ENCODE measurements around the gene TALDO1.
"Not testable (repeated sequence)": the region's sequence is repeated elsewhere in the genome, so short reads cannot be mapped to it uniquely, and the experiment has no call there.

TALDO1 gene

DNA sequence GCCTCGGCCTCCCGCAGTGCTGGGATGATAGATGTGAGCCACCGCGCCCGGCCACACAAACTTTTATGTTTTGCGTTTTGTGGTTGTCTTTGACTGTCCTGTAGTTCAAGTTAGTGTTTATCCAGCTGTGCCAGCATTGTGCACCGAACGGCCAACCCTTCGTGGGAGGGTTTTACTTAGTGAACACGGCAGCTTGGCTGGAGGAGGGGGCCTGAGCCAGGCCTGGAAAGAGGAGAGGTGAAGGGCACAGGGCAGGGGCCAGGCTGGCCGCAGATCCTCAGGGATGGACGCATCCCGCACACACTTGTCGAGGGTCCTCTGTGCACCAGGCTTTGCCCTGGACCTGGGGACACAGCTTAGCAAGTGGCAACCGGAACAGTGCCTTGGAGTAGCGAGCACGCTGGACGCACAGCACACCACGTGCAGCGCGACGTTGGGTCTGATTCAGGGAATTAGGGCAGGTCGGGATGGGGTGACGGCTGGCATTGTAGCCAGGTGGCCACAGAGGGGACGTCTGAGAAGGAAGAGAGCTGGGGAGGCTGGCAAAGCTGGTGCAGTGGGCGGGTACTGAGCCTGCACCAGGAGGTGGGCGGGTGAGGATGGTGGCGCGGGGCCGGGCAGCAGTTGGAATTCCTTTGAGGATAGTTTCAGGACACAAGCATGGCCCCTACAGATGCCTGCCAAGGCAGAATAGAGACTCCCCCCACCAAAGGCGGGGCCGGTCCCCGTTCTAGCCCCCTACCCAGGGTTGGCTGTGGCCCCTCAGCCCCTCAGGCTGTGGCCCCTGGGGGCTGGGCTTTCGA lies 27.8 kb upstream of the TALDO1 start:
- DNase-seq (ENCODE audit: low spot score): no peak

DNA sequence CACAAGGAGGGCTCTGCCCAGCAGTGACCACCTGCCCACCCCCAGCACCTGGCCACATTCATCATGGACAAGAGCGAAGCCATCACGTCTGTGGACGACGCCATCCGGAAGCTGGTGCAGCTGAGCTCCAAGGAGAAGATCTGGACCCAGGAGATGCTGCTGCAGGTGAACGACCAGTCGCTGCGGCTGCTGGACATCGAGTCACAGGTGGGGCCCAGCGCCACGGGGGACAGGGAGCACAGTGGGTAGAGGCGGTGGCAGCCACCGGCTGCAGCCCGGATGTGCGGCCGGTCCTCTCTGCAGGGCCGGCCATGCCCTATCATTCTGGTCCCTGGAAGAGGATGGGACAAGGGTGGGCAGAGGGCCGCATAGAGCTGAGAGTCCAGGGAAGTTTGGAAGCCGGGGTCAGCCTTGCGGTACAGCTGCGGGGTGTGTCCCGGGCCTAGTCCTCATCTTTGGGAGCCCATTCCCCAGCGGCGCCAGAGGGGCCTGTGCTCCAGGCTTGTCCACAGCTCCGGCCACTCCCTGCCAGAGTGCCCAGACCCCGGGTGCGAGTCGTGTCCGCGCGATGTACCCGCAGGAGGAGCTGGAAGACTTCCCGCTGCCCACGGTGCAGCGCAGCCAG lies 27.1 kb upstream of the TALDO1 start:
- peak; percentile 62 for DNase-seq (ENCODE audit: low spot score)

DNA sequence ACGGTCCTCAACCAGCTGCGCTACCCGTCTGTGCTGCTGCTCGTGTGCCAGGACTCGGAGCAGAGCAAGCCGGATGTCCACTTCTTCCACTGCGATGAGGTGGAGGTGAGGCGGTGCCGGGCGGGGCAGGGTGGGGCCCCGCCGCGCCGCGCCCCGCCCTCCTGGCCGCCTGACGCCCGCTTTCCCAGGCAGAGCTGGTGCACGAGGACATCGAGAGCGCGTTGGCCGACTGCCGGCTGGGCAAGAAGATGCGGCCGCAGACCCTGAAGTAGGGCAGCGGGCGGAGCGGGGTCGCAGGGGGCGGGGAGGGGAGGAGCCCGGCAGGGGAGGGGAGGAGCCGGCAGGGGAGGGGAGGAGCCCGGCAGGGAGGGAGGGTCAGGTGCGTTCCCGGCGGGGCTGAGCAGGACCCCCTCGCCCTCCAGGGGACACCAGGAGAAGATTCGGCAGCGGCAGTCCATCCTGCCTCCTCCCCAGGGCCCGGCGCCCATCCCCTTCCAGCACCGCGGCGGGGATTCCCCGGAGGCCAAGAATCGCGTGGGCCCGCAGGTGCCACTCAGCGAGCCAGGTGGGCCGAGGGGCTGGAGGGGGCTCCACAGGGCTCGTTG lies 26.5 kb upstream of the TALDO1 start:
- DNase-seq (ENCODE audit: low spot score): peak; percentile 55

DNA sequence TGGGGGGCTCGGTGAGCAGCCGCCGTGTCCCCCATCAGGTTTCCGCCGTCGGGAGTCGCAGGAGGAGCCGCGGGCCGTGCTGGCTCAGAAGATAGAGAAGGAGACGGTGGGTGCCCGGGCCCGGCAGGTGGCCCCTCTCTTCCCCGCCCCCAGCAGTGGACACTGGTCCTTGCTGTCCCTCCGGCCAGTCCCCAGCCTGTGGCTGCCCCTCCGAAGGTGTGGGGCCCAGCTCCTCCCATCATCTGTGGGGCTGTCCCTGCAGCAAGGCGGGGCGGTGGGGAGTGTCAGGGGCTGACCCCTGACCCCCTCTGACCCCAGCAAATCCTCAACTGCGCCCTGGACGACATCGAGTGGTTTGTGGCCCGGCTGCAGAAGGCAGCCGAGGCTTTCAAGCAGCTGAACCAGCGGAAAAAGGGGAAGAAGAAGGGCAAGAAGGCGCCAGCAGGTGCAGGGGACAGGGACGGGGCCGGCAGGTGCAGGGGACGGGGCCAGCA lies 26.0 kb upstream of the TALDO1 start:
- DNase-seq (ENCODE audit: low spot score): peak; percentile 53

DNA sequence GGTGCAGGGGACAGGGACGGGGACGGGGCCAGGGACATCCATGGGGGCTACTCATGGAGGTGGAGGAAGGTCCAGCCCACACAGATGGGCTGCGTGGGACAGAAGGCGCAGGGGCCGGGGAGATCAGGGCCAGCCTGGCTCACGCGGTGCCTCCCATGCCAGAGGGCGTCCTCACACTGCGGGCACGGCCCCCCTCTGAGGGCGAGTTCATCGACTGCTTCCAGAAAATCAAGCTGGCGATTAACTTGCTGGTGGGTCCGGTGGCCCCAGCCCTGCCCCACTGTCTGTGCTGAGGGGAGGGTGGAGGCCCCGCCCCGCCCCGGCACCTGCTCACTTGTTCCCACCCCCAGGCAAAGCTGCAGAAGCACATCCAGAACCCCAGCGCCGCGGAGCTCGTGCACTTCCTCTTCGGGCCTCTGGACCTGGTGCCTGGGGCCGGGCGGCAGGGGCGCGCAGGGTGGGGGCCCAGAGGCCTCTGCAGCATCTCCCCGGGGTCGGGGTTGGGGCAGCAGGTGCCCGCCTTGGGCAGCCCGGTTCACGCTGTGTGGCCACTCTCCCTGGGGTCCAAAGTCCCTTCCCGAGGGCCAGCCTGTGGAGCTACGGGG lies 25.4 kb upstream of the TALDO1 start:
- DNase-seq (ENCODE audit: low spot score): peak; percentile 63

DNA sequence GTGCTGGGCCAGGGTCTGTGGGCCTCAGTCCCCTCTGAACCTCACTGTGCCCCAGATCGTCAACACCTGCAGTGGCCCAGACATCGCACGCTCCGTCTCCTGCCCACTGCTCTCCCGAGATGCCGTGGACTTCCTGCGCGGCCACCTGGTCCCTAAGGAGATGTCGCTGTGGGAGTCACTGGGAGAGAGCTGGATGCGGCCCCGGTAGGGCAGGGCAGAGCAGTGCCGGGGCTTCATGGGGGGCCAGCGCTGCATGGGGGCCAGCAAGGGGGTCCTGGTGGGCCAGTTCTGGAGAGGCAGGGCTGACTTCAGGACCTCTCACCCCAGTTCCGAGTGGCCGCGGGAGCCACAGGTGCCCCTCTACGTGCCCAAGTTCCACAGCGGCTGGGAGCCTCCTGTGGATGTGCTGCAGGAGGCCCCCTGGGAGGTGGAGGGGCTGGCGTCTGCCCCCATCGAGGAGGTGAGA lies 24.9 kb upstream of the TALDO1 start:
- no peak for DNase-seq (ENCODE audit: low spot score)

DNA sequence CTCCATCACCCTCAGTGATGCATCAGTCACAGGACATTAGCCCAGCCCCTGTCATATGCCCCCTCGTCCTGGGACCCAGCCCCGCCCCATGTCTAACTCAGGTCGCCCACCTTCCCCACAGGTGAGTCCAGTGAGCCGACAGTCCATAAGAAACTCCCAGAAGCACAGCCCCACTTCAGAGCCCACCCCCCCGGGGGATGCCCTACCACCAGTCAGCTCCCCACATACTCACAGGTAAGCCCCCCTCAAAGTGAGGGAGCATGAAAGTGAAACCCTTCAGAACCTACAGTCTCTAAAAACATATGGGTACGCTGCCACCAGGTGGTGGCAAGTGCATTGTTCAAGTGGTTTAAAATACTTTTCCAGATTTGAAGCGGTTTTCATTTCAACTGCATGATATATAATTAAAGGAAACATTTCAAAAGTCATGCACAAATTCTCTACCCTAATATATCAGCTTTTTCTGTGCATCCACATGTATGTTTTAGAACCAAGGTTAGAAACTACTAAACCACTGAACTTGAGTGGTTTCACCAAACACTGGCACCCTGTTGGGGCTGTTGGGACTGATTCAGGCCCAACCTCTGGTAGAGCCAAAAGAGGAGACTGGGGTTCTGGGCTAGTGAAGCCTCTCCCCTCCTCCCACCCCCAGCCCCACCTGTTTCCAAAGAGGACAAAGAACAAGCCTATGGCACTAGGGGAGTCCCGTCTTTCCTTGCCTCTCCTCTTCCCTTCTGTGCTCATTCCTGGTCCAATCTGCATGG lies 24.0 kb upstream of the TALDO1 start:
- peak; percentile 60 for DNase-seq (ENCODE audit: low spot score)

DNA sequence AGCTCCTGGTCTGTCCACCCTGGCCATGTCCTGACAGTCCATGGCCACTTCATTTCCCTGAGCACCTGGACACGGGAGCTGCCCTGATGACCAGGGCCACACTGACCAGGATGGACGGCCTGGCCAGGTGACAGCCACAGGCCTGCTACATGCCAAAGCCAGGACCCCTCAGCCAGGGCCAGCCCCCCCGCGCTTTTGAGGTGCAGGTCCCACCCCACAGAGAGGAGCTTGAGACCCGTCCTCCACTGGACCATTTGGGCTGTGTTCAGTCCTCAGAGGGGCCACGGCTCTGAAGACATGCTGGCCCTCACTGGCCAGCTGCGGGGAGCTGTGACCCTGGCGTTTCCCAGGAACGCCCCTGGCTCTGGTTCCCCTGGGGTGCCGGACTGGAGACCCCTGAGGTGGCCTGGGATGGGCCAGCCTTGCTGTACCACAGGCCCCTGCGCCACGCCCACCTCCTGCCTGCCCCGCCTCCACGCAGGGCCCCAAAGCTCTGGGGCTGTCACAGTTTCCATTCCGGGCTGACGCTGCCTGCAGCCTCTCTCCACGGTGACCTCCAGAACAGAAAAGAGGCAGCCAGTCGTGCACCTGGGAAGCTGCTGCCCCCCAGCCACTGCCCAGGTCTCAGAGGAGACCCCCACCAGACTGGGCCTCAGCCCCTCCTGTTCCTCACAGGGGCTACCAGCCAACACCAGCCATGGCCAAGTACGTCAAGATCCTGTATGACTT lies 23.1 kb upstream of the TALDO1 start:
- no peak for DNase-seq (ENCODE audit: low spot score)

DNA sequence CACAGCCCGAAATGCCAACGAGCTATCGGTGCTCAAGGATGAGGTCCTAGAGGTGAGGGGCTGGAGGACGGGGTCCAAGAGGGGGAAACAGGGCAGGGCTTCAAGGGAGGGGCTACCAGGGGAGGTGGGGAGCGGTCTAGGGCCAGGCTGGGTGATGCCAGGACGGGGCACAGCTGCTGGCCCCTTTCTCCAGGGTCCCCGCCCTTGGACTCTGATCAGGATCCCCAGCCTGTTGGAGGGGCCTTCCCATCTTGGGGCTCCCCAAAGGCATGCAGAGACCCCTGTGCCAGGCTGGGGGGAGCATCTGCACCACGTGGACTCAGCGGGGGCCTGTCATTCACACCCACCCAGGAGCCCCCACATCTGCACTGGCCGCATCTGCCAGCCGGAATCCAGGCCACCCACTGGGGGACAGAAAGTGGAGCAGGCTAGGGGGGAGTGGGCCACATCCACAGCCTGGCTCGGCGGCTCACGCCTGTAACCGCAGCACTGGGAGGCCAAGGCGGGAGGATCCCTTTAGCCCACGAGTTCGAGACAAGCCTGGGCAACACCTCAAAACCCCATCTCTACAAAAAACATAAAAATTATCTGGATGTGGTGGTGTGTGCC lies 22.4 kb upstream of the TALDO1 start:
- DNase-seq (ENCODE audit: low spot score): no peak

DNA sequence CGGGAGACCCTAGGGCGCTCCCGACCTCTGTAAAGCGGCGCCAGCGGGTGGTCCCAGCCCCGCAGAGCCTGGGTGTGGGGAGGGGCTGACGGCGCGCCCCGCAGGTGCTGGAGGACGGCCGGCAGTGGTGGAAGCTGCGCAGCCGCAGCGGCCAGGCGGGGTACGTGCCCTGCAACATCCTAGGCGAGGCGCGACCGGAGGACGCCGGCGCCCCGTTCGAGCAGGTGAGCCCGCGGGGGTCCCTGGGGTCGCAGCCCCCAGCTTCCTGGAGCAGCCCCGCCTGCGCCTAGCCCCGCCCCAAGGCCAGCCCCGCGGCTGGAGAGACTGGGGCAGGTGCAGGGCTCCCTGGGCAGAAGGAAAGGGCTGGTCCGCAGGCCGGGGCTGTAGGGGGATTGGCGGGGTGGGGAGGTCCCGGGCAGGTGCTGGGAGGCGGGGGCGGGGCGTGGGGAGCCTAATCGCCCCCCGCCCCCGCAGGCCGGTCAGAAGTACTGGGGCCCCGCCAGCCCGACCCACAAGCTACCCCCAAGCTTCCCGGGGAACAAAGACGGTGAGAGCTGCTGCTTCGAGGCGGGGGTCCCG lies 21.6 kb upstream of the TALDO1 start:
- DNase-seq (ENCODE audit: low spot score): no peak

DNA sequence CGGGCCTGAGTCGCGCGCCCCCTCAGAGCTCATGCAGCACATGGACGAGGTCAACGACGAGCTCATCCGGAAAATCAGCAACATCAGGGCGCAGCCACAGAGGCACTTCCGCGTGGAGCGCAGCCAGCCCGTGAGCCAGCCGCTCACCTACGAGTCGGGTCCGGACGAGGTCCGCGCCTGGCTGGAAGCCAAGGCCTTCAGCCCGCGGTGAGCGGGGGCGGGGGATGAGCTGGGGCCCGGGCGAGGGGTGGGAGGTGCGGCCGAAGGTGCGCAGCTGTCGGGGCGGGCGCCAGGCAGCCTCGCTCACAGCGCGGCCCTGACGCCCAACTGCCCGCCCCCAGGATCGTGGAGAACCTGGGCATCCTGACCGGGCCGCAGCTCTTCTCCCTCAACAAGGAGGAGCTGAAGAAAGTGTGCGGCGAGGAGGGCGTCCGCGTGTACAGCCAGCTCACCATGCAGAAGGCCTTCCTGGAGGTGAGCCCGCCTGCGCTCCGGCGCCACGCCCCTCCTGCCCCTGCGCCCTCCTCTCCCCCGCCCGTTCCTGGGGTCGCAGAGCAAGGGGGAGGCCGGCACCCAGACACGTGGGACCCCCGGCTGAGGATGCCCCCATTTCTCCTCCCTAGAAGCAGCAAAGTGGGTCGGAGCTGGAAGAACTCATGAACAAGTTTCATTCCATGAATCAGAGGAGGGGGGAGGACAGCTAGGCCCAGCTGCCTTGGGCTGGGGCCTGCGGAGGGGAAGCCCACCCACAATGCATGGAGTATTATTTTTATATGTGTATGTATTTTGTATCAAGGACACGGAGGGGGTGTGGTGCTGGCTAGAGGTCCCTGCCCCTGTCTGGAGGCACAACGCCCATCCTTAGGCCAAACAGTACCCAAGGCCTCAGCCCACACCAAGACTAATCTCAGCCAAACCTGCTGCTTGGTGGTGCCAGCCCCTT lies 20.7 kb upstream of the TALDO1 start:
- DNase-seq (ENCODE audit: low spot score): no peak

DNA sequence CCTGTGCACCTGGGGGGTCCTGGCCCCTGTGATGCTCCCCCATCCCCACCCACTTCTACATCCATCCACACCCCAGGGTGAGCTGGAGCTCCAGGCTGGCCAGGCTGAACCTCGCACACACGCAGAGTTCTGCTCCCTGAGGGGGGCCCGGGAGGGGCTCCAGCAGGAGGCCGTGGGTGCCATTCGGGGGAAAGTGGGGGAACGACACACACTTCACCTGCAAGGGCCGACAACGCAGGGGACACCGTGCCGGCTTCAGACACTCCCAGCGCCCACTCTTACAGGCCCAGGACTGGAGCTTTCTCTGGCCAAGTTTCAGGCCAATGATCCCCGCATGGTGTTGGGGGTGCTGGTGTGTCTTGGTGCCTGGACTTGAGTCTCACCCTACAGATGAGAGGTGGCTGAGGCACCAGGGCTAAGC lies 20.0 kb upstream of the TALDO1 start:
- no peak for DNase-seq (ENCODE audit: low spot score)

DNA sequence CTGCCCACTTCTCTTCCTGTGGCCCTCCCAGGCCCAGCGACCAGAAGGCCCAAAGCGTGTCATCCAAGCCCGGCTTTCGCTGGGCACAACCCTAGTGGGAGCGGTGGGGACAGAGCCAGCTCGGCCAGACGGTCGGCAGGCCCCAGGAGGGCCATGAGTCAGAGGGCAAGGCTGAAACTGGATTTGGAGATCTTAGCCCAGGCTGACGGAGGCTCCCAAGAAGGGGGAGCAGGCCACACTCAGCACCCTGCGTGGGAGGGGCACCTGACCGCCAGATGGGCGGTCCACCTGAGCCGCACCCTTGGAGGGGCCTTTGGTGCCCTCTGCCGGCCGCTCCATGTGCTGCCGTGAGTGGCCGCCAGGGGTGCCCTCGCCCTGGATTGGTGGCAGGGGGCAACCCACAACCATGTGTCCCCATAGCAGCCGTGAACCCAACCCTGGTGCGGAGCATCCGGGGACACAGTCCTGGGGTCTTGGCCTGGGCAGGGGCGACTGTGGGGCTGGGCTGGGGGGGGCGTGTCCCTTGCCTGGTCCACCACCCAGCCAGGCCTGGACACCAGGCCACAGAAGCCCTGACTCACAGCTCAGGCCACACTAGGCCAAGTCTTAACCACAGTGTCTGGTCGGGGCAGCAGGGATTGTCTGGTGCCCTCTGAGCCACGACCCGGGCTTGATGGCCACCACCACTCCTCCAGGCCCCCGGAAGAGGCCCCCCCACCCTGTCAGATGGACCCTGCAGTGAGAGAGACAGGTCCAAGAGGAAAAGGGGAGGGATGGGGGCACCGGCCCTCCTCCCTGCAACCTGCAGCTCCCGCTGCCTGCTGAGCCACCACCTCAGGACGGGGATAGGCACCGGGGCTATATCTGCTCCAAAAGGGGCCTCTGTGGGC lies 19.2 kb upstream of the TALDO1 start:
- no peak for DNase-seq (ENCODE audit: low spot score)

DNA sequence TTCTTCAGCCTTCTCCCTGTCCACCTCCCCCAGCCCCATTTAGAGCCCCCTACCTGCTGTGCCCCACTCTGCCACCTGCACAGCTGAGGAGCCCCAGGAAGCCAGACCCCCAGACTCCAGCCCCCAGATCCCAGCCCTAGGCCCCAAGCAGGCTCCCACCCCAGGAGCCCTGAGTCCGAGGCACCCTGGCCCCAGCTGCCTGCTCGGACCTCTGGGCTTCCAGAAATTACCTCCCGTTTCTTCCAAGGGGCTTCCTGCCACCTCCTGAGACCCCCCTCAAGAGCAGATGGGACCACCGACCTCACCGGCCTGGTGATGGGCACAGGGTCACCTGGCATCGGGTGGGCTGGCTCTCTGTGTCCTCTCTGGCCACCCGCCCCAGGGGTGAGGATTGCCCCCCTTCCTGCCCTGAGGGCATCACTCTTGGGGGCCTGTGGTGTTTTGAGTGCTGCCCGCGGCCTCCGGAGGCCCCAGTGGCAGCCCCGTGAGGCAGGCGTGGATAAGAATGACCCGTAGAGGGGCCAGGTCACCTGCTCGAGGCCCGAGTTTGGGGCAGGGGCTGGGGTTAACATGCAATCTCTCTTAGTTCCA lies 18.3 kb upstream of the TALDO1 start:
- no peak for DNase-seq (ENCODE audit: low spot score)

DNA sequence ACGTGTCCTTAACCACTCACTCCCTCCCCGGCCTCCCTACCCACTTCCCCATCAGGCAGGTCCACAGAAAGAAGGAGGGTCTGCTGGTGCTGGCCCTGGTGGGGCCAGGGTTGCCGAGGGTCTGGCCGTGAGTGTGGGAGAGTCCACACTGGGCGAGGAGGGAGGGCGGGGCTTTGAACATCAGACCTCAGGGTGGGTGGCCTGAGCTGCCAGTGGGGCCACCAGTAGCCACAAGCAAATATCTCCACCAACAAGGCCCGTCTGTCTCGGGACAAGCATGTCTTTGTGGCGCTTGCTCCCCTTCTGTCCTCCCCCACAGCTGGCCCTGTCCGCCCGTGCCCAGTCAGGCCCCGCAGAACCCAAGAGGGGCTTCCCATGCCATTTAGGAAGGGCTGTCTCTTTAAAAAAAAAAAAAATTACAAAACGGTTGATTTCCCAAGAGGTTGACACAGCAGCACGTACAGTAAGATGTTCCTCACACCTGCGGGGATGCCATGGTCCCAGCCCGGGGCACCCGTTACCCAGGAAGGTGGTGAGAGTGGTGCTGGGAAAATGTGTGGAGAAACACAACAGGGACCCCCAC lies 17.7 kb upstream of the TALDO1 start:
- no peak for DNase-seq (ENCODE audit: low spot score)

DNA sequence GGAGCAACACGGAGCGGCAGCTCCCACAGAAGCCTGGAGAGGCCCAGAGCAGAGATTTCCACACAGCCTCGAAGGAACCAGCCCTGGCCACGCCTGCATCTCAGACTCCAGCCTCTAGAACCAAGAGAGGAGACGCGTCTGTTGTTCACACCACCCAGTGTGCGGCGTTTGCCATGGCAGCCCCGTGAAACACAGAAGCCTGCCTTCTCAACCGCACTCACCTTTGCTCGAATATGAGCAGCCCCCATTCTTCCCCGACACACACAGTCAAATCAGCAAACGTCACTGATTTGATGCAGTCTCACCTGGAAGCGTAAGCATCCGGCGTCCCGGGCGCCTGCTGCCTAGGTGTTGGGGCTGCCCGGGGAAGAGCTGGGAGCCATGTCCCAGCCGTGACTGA lies 14.2 kb upstream of the TALDO1 start:
- no peak for DNase-seq (ENCODE audit: low spot score)

DNA sequence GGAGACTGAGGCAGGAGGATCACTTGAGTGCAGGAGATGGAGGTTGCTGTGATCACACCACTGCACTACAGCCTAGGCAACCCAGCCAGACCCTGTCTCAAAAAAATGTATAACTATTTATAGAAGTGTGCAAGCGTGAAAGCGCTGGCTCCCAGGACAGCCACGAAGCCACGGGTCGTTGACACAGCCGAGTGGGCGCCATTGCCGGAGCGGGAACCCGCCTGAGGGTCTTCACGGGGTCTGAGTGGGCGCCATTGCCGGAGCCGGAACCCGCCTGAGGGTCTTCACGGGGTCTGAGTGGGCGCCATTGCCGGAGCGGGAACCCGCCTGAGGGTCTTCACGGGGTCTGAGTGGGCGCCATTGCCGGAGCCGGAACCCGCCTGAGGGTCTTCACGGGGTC lies 12.7 kb upstream of the TALDO1 start:
- not testable (repeated sequence) for DNase-seq (ENCODE audit: low spot score)

Measured in left forelimb (tissue), 1 donor.